HepG2 (cell line): ENCODE measurements around the gene PCDHGA5. TPM values are rescaled to one million over a fixed set of nuclear protein-coding genes. Genes with fewer than 3 reads are reported as not detected.
"Not testable (repeated sequence)": the region's sequence is repeated elsewhere in the genome, so short reads cannot be mapped to it uniquely, and the experiment has no call there.

ENCODE experiments used
- ATAC-seq: fragments of 200-7000 bp; cut with Tn5 transposase; 3 replicates; pipeline ENCODE4 v1.9.1; 2020; ENCODE audit warnings: mild to moderate bottlenecking, moderate library complexity
- BruUV-seq: library from RNA; stranded (reverse); fragments of 400-500 nt; replicated peaks from 2 replicates; lab custom pipeline; 2021; lab: Mats Ljungman, UMichigan
- CTCF ChIA-PET: fragments of 300-600 bp; formaldehyde crosslinking; extraction: SDS; loops from one replicate; lab custom pipeline; 2021; ENCODE audit warnings: low total read pairs, inconsistent platforms, low intra/inter-chr PET ratio; lab: Yijun Ruan, JAX
- POLR2A ChIA-PET: fragments of 350-600 bp; sonication (Branson Sonifier 250); formaldehyde crosslinking; loops from one replicate; lab custom pipeline; 2020; ENCODE audit warnings: antibody characterized with exemption, inconsistent platforms; lab: Yijun Ruan, JAX
- DNase-seq: peaks from one replicate; pipeline ENCODE4 v3.0.0-alpha.2; 2015; ENCODE audit warnings: low spot score
- FAIRE-seq: peaks from 3 replicates; lab custom pipeline; 2011; peaks lifted over from hg19 to GRCh38; lab: Jason Lieb, UNC
- H2AFZ ChIP-seq: one replicate; pipeline ENCODE4 v1.6.1; 2011; ENCODE audit warnings: low read length, inconsistent platforms
- H3K27ac ChIP-seq: fragments of 300-600 bp; 3 replicates; pipeline ENCODE4 v1.8.0; 2011; ENCODE audit warnings: mixed run types, mild to moderate bottlenecking, mixed read lengths, low read length, inconsistent platforms; ENCODE audit not compliant: insufficient read depth; ENCODE audit errors: extremely low read length
- H3K27me3 ChIP-seq, 2 experiments: fragments of 200-600 bp in 1 of 2; 2 replicates in 1 of 2; 3 replicates in 1 of 2; pipeline versions ENCODE4 v1.6.0 to v1.8.0; 2011; ENCODE audit warnings: low read length in 2 of 2, mild to moderate bottlenecking in 2 of 2, moderate library complexity in 2 of 2, inconsistent platforms in 1 of 2; ENCODE audit not compliant: insufficient read depth in 2 of 2, control insufficient read depth in 1 of 2
- H3K36me3 ChIP-seq, 2 experiments: fragments of 200-600 bp in 1 of 2; replicated peaks in 1 of 2; 2 replicates in 1 of 2; 3 replicates in 1 of 2; pipeline versions ENCODE4 v1.5.1 to v1.8.0; 2011; ENCODE audit warnings: low read length in 2 of 2, inconsistent platforms in 1 of 2; ENCODE audit not compliant: insufficient read depth in 2 of 2, control insufficient read depth in 1 of 2
- H3K4me1 ChIP-seq: 2 replicates; pipeline ENCODE4 v1.5.1; 2012; ENCODE audit warnings: low read length, inconsistent platforms; ENCODE audit not compliant: insufficient read depth
- H3K4me2 ChIP-seq: 2 replicates; pipeline ENCODE4 v1.6.0; 2011; ENCODE audit warnings: low read depth, low read length, inconsistent platforms
- H3K4me3 ChIP-seq, 3 experiments: fragments of 200-600 bp in 1 of 3; sonication (generic), shearing (Covaris generic) in 1 of 3; replicated peaks in 1 of 3; 2 replicates each; pipeline ENCODE4 v1.5.1; 2011 to 2016; ENCODE audit warnings: low read length in 3 of 3, inconsistent platforms in 2 of 3, low read depth in 2 of 3, mild to moderate bottlenecking in 2 of 3, control low read depth in 1 of 3, mixed read lengths in 1 of 3; ENCODE audit not compliant: insufficient read depth in 1 of 3
- H3K79me2 ChIP-seq: one replicate; pipeline ENCODE4 v1.6.1; 2011; ENCODE audit warnings: low read length, inconsistent platforms; ENCODE audit not compliant: insufficient read depth
- H3K9ac ChIP-seq: 2 replicates; pipeline ENCODE4 v1.6.0; 2011; ENCODE audit warnings: mild to moderate bottlenecking, low read depth, low read length, inconsistent platforms; ENCODE audit not compliant: insufficient read depth
- H3K9me3 ChIP-seq: 2 replicates; pipeline ENCODE4 v1.5.1; 2012; ENCODE audit warnings: mild to moderate bottlenecking, low read length
- H4K20me1 ChIP-seq: 2 replicates; pipeline ENCODE4 v1.6.0; 2011; ENCODE audit warnings: inconsistent platforms, mild to moderate bottlenecking, low read length, moderate library complexity; ENCODE audit not compliant: insufficient read depth
- CTCF ChIP-seq: sonication (generic); formaldehyde crosslinking; IDR thresholded peaks from 2 replicates; pipeline ENCODE4 v1.5.0; 2020; ENCODE audit warnings: mild to moderate bottlenecking, missing genetic modification reagents, moderate library complexity
- STAG1 ChIP-seq: sonication (generic); formaldehyde crosslinking; IDR thresholded peaks from 2 replicates; pipeline ENCODE4 v1.4.0; 2020; ENCODE audit warnings: missing genetic modification reagents
- ZBTB7B ChIP-seq: sonication (generic); formaldehyde crosslinking; IDR thresholded peaks from 2 replicates; pipeline ENCODE4 v1.4.0; 2020; ENCODE audit warnings: missing genetic modification reagents
- ZNF496 ChIP-seq: sonication (generic); formaldehyde crosslinking; IDR thresholded peaks from 2 replicates; pipeline ENCODE4 v1.8.1; 2023; ENCODE audit warnings: mild to moderate bottlenecking, moderate library complexity, missing genetic modification reagents; ENCODE audit not compliant: insufficient replicate concordance
- WGBS: methylation state at CpG from one replicate; pipeline ENCODE4 v1.1.6; 2017; ENCODE audit warnings: low lambda C conversion rate; 5-methylcytosine and 5-hydroxymethylcytosine counted together
- in situ Hi-C: cut with HindIII; loops from 2 replicates; pipeline ENCODE4 v1.10.0; 2017; ENCODE audit warnings: low pct_unique_long_range_greater_than_20kb; ENCODE audit not compliant: extremely low pct_ligation_motif_present
- intact Hi-C: fragments of 100-400 bp; cut with micrococcal nuclease; formaldehyde crosslinking; loops from one replicate; pipeline ENCODE4 v1.10.0; 2022; ENCODE audit not compliant: unreplicated experiment
- polyA plus RNA-seq, 8 experiments: library from polyadenylated mRNA; depleted of rRNA in 3 of 8; stranded (reverse) in 7 of 8; unstranded in 1 of 8; fragments of >200 nt; fragmentation: Illumina TruSeq in 4 of 8; extraction: Trizol in 4 of 8; gene quantifications; 2 replicates each; pipeline versions ENCODE4 v1.2.1 to v1.2.3, GENCODE V29; 2011 to 2016; ENCODE audit warnings: low read depth in 4 of 8, missing spikeins in 1 of 8, mixed read lengths in 1 of 8; ENCODE audit not compliant: insufficient read depth in 1 of 8
- total RNA-seq, 5 experiments: library from RNA; depleted of rRNA; stranded (reverse); fragments of >200 nt; fragmentation: Illumina TruSeq; extraction: Trizol; gene quantifications; 2 replicates each; pipeline ENCODE4 v1.2.3, GENCODE V29; 2016; ENCODE audit warnings: low read depth in 1 of 5

The PCDHGA5 gene
- total and polyA plus RNA-seq, 2 of the 13 experiments (the other 11 are each of a cell fraction or from before 2014, with no cell fraction given): 0.27 to 0.32 TPM

GRCh38 chr5:141338538-141339306, 25.2 kb upstream of the PCDHGA5 start, which contains the start of gene PCDHGA2 (continued):
- TF ChIP-seq STAG1 (CRISPR knock-in tag): peak; percentile 33; the same call in 1 of the 2 replicates
- TF ChIP-seq ZNF496: no peak
- TF ChIP-seq CTCF: peak; percentile 35
- no peak for TF ChIP-seq ZBTB7B

GRCh38 chr5:141340781-141341354, 23.1 kb upstream of the PCDHGA5 start:
- H3K79me2 ChIP-seq, H3K27ac ChIP-seq, H3K4me3 ChIP-seq, DNase-seq, H3K4me1 ChIP-seq, H3K9ac ChIP-seq, H3K27me3 ChIP-seq, H2AFZ ChIP-seq, H3K4me2 ChIP-seq, FAIRE-seq, H3K36me3 ChIP-seq, ATAC-seq, CTCF ChIA-PET, intact Hi-C loops, H4K20me1 ChIP-seq, in situ Hi-C loops, BruUV-seq, POLR2A ChIA-PET: not testable (repeated sequence)
- 57% methylated on average over 7 of the region's 45 CpGs for WGBS
- peaks cover 30% of the 10 kb centered on the region for H3K9me3 ChIP-seq
